HFFc6 (cell line): ENCODE data around the gene STAB1. TPM values are rescaled to one million over a fixed set of nuclear protein-coding genes. Genes with fewer than 3 reads are reported as not detected.

Experiments used
- DNase-seq: peaks from one replicate; pipeline ENCODE4 v3.0.0-alpha.2; 2018
- H3K27ac Mint-ChIP-seq: 2 replicates; pipeline ENCODE4 v1.8.0; 2020; ENCODE audit warnings: mild to moderate bottlenecking, mixed read lengths
- H3K27me3 Mint-ChIP-seq: 2 replicates; pipeline ENCODE4 v1.8.0; 2021; ENCODE audit warnings: mild to moderate bottlenecking, moderate library complexity, mixed read lengths; ENCODE audit not compliant: insufficient read depth
- H3K36me3 Mint-ChIP-seq: 2 replicates; pipeline ENCODE4 v1.8.0; 2021; ENCODE audit warnings: low read depth, mixed read lengths
- H3K4me1 Mint-ChIP-seq: 2 replicates; pipeline ENCODE4 v1.8.0; 2020; ENCODE audit warnings: low read depth, mixed read lengths
- H3K4me3 Mint-ChIP-seq: 2 replicates; pipeline ENCODE4 v1.8.0; 2020; ENCODE audit warnings: mild to moderate bottlenecking, moderate library complexity, mixed read lengths
- H3K9me3 Mint-ChIP-seq: 2 replicates; pipeline ENCODE4 v1.8.0; 2020; ENCODE audit warnings: mild to moderate bottlenecking, mixed read lengths
- CTCF ChIP-seq: fragments of 200-600 bp; sonication (generic); IDR thresholded peaks from 2 replicates; pipeline ENCODE4 v1.5.0; 2021; ENCODE audit warnings: antibody characterized with exemption, mild to moderate bottlenecking
- total RNA-seq, 6 experiments: library from RNA; stranded (reverse); fragmentation: NEBNext Ultra II Directional; extraction: Animal tissue kit (Norgen Biotek cat#: 25700); gene quantifications; 2 replicates in 1 of 6; 3 replicates in 5 of 6; pipeline ENCODE4 v1.2.3, GENCODE V29; 2021

The STAB1 gene
- total RNA-seq, 6 experiments from 2014 or later: not detected

- peaks cover 12% of the 10 kb centered on the region for H3K36me3 Mint-ChIP-seq
- H3K27me3 Mint-ChIP-seq: peaks cover 2% of the 10 kb centered on the region; the same call in 1 of the 2 replicates
- no peaks in the 10 kb centered on the region for H3K9me3 Mint-ChIP-seq
- TF ChIP-seq CTCF: no peak
- no peak for DNase-seq
- no peak overlapping the region for H3K4me3 Mint-ChIP-seq
- H3K4me1 Mint-ChIP-seq: peaks cover 34% of the 10 kb centered on the region
- no peak overlapping the region for H3K27ac Mint-ChIP-seq
These were observed 7.1 kb upstream of the STAB1 start for GRCh38 chr3:52487788-52488691.

- peaks cover 2% of the 10 kb centered on the region; the same call in 1 of the 2 replicates for H3K27me3 Mint-ChIP-seq
- H3K4me3 Mint-ChIP-seq: no peak overlapping the region
- no peak overlapping the region for H3K27ac Mint-ChIP-seq
These were observed 6.4 kb upstream of the STAB1 start for GRCh38 chr3:52488746-52489145.

DNA sequence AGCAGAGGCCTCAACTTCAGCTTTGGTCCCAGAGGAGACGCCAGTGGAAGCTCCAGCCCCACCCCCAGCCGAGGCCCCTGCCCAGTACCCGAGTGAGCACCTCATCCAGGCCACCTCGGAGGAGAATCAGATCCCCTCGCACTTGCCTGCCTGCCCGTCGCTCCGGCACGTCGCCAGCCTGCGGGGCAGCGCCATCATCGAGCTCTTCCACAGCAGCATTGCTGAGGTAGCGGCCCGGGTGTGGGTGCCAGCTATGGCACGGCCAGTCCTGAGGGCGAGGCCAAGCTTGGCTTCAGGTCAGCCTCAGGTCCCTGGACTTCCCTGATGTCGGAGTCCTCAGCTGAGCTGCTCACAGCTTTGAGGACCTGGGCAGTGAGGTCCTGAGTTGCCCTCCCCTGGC, 5.7 kb upstream of the STAB1 start:
- peaks cover 19% of the 10 kb centered on the region for H3K4me1 Mint-ChIP-seq
- H3K27me3 Mint-ChIP-seq: peaks cover 2% of the 10 kb centered on the region; the same call in 1 of the 2 replicates
- TF ChIP-seq CTCF: no peak
- peaks cover 12% of the 10 kb centered on the region for H3K36me3 Mint-ChIP-seq
- no peak for DNase-seq
- no peak overlapping the region for H3K4me3 Mint-ChIP-seq
- no peak overlapping the region for H3K27ac Mint-ChIP-seq
- no peaks in the 10 kb centered on the region for H3K9me3 Mint-ChIP-seq

More at GRCh38 chr3:52488746-52489145, 6.4 kb upstream of the STAB1 start:
- Mint-ChIP-seq H3K9me3 (no peaks in the 10 kb centered on the region), H3K4me1 (peaks cover 26% of the 10 kb centered on the region), H3K36me3 (peaks cover 12% of the 10 kb centered on the region)
- DNase-seq: no peak
- TF ChIP-seq CTCF: no peak

- H3K27ac Mint-ChIP-seq: peak overlapping the region; percentile 74; the same call in 1 of the 2 replicates
- no peaks in the 10 kb centered on the region for H3K9me3 Mint-ChIP-seq
- H3K4me3 Mint-ChIP-seq: no peak overlapping the region
- DNase-seq: no peak
- H3K27me3 Mint-ChIP-seq: peaks cover 4% of the 10 kb centered on the region
- H3K4me1 Mint-ChIP-seq: peaks cover 14% of the 10 kb centered on the region; the same call in 1 of the 2 replicates
- no peak for TF ChIP-seq CTCF
- peaks cover 12% of the 10 kb centered on the region for H3K36me3 Mint-ChIP-seq
These were observed 4.9 kb upstream of the STAB1 start for GRCh38 chr3:52490035-52490938.

DNA sequence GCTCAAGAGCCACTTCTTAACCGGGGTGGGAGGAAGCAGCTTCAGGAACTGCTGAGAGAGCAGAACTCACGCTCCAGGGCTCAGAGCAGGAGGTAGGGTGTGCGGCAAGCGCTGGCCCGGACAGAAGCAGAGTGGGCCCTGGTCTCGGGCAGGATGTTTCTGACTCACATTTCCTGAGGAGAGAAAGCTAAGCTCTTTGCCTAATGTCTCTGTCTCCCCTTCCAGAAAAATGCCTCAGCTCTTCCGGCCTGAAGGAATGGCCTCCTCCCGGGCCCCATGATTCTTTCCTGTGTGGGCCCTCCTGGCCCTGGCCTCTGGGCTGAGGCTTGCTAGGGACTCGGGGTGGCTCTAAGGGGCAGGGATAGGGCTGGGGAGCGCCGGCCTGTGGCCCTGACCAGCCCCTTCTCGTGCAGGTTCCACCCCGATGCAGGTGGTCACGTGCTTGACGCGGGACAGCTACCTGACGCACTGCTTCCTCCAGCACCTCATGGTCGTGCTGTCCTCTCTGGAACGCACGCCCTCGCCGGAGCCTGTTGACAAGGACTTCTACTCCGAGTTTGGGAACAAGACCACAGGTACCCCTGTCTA, 4.1 kb upstream of the STAB1 start:
- H3K27me3 Mint-ChIP-seq: peaks cover 4% of the 10 kb centered on the region
- peaks cover 12% of the 10 kb centered on the region for H3K36me3 Mint-ChIP-seq
- peak; percentile 60 for DNase-seq
- H3K4me3 Mint-ChIP-seq: no peak overlapping the region
- H3K4me1 Mint-ChIP-seq: peaks cover 19% of the 10 kb centered on the region
- H3K9me3 Mint-ChIP-seq: no peaks in the 10 kb centered on the region
- no peak for TF ChIP-seq CTCF
- peak overlapping the region; percentile 74; the same call in 1 of the 2 replicates for H3K27ac Mint-ChIP-seq
